Heart left ventricle (tissue), 16 donors: ENCODE measurements around the gene ZDHHC24. TPM values are rescaled to one million over a fixed set of nuclear protein-coding genes. Genes with fewer than 3 reads are reported as not detected.
A peak's percentile ranks its signal among the peaks of the same experiment; 100 is the strongest.

Source experiments
- ATAC-seq, 4 donors: fragments of 200-7000 bp; cut with Tn5 transposase; one replicate each; pipeline ENCODE4 v1.9.1; 2020 to 2022; ENCODE audit warnings: moderate library complexity in 4 of 4, mild to moderate bottlenecking in 3 of 4, moderate number of reproducible peaks in 1 of 4
- DNase-seq, 5 donors: peaks; one replicate each; pipeline ENCODE4 v3.0.0-alpha.2; 2020
- H3K27ac ChIP-seq, 12 donors: fragments of 200-600 bp; sonication (generic) in 4 of 12; one replicate each; pipeline versions ENCODE4 v1.5.0 to v1.8.0; 2016 to 2022; ENCODE audit warnings: mild to moderate bottlenecking in 2 of 12
- H3K27me3 ChIP-seq, 9 donors: fragments of 200-600 bp; sonication (generic) in 2 of 9; one replicate each; pipeline versions ENCODE4 v1.5.1 to v1.8.0; 2016 to 2022; ENCODE audit warnings: mild to moderate bottlenecking in 3 of 9
- H3K36me3 ChIP-seq, 9 donors: fragments of 200-600 bp; sonication (generic) in 2 of 9; one replicate each; pipeline versions ENCODE4 v1.5.0 to v1.8.0; 2018 to 2022; ENCODE audit warnings: mild to moderate bottlenecking in 2 of 9
- H3K4me1 ChIP-seq, 12 donors: fragments of 200-600 bp; sonication (generic) in 4 of 12; one replicate each; pipeline versions ENCODE4 v1.5.0 to v1.8.0; 2016 to 2022; ENCODE audit warnings: mild to moderate bottlenecking in 3 of 12
- H3K4me3 ChIP-seq, 12 donors: fragments of 200-600 bp; sonication (generic) in 4 of 12; one replicate each; pipeline versions ENCODE4 v1.5.0 to v1.8.0; 2017 to 2022; ENCODE audit warnings: mild to moderate bottlenecking in 9 of 12, moderate library complexity in 4 of 12
- H3K9me3 ChIP-seq, 12 donors: fragments of 200-600 bp; sonication (generic) in 4 of 12; one replicate each; pipeline versions ENCODE4 v1.5.0 to v1.8.0; 2016 to 2022; ENCODE audit warnings: mild to moderate bottlenecking in 1 of 12
- POLR2A ChIP-seq, 2 donors: fragments of 450-650 bp; IDR thresholded peaks; one replicate each; pipeline ENCODE4 v1.6.1; 2017; ENCODE audit warnings: antibody characterized with exemption in 2 of 2, mild to moderate bottlenecking in 2 of 2, moderate library complexity in 2 of 2
- WGBS, 4 donors: extraction: QIAGEN DNeasy Blood & Tissue Kit in 2 of 4; methylation state at CpG; one replicate each; pipeline versions ENCODE4 v1.1.5 to v1.1.7; 2013 to 2018; 5-methylcytosine and 5-hydroxymethylcytosine counted together
- intact Hi-C, 10 donors: fragments of 100-400 bp; cut with DNase I; formaldehyde crosslinking; loops; one replicate each; pipeline versions ENCODE4 v1.11.1 to v1.14.2; 2022
- polyA plus RNA-seq, 2 donors: library from polyadenylated mRNA; stranded (reverse); fragments of 200-250 nt; gene quantifications; one replicate each; pipeline ENCODE4 v1.2.3, GENCODE V29; 2013
- total RNA-seq, 9 donors: library from RNA; depleted of rRNA in 2 of 9; stranded (reverse); fragments of >200 nt in 2 of 9; fragmentation: NEBNext Ultra II Directional in 3 of 9; extraction: Animal tissue kit (Norgen Biotek cat#: 25700) in 3 of 9; gene quantifications; one replicate each; pipeline versions ENCODE4 v1.1.0 to v1.2.4, GENCODE V29; 2016 to 2023
- TF ChIP-seq, protein P1 (sequence below), 12 donors: fragments of 200-600 bp; sonication (generic) in 4 of 12; IDR thresholded peaks; one replicate each; pipeline versions ENCODE4 v1.5.0 to v1.8.0; 2018 to 2022; ENCODE audit warnings: antibody characterized with exemption in 12 of 12, mild to moderate bottlenecking in 5 of 12
- donor health status: ischemic (EF 13 %, LVEDD 7.1; RV severe dilation, severe dysfunction).
- donor health status: healthy with polysubstance abuse.
- donor health status: DM: no; HTN: yes; CAD: no.
- donor health status: DM: no; HTN: no; CAD: no.
- donor health status: ischemic (EF 25% LVEDD 6.9; RV normal size, moderate dysfunction).
- donor health status: ischemic (EF 25% LVEDD 5.7; RV mildly dilated, moderate dysfunction).
- donor health status: healthy.
- donor health status: DM: yes; HTN: yes; CAD: no.
- donor health status: ischemic (EF 35%, LVEDD 5.7; RV mildly dilated, moderate dysfunction).
- donor health status: nonischemic (EF 11% LVEDD 7.7; RV severe dilation, severe dysfunction).
- donor health status: DM: yes; HTN: yes; CAD: no.
- donor health status: PGD.
- donor health status: ischemic (EF 29% LVEDD 5.4; RV normal size, mild dysfunction).
- donor health status: nonischemic (EF 23%, LVEDD 6.1; RV moderate dilation, normal function).

Gene ZDHHC24
- total and polyA plus RNA-seq, 11 donors: 5.1 to 13.2 (median 6.7) TPM

DNA sequence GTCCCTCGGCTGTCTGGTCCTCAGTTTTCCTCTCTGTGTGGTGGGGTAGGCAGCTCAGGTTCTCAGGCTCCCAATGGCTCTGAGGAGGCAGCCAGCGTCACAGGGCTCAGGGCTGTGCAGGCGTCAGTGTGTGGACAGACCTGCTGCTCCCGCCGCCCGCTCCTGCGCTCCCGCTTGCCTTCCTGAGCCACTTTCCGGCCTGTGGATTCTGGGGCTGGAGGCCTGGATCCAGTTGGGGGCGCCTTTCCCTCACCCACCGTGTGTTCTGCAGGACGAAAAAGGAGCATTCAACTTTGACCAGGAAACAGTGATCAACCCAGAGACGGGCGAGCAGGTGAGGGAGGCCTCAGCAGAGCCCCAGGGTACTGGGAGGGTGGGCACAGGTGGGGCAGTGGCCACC lies 50.9 kb downstream of the ZDHHC24 start:
- H3K27me3 ChIP-seq: no peaks in the 10 kb centered on the region
- no peak overlapping the region for H3K4me3 ChIP-seq
- DNase-seq: peak in 1 of 5 donors; percentile 5
- TF ChIP-seq, protein P1, sequence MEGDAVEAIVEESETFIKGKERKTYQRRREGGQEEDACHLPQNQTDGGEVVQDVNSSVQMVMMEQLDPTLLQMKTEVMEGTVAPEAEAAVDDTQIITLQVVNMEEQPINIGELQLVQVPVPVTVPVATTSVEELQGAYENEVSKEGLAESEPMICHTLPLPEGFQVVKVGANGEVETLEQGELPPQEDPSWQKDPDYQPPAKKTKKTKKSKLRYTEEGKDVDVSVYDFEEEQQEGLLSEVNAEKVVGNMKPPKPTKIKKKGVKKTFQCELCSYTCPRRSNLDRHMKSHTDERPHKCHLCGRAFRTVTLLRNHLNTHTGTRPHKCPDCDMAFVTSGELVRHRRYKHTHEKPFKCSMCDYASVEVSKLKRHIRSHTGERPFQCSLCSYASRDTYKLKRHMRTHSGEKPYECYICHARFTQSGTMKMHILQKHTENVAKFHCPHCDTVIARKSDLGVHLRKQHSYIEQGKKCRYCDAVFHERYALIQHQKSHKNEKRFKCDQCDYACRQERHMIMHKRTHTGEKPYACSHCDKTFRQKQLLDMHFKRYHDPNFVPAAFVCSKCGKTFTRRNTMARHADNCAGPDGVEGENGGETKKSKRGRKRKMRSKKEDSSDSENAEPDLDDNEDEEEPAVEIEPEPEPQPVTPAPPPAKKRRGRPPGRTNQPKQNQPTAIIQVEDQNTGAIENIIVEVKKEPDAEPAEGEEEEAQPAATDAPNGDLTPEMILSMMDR (IDR thresholded peaks at IDR 0.05): no peak
- TF ChIP-seq POLR2A (IDR thresholded peaks at IDR 0.05): no peak
- H3K27ac ChIP-seq: no peak overlapping the region
- H3K36me3 ChIP-seq: peaks cover 0 to 85% (median 32%) of the 10 kb centered on the region in 9 donors
- 80 to 91% (median 87%) methylated on average over 8 to 14 of the region's 14 CpGs for WGBS, 4 donors
- no peaks in the 10 kb centered on the region for H3K4me1 ChIP-seq
- H3K9me3 ChIP-seq: no peaks in the 10 kb centered on the region
- ATAC-seq: no peak
- intact Hi-C loops: no loop called here

DNA sequence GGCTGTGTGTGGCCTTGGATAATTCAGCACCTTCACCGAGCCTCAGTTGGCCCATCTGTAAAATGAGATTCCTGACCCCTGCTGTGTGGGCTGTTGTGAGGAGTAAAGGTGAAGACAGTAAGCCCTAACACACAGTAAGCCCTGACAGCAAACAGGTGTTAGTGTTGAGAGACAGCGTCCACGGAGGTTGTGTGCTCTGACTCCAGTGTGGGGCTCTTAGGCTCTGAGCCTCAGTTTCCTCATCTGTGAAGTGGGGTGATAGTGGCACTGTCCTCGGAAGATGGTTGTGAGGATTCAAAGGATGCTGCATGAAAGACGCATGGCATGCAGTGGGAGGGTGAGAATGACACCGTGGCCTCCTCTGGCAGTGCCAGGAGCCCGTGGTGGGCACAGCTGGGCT lies 51.4 kb downstream of the ZDHHC24 start:
- Histone ChIP-seq H3K36me3 (peaks cover 0 to 85% (median 31%) of the 10 kb centered on the region in 9 donors), H3K4me3 (no peak overlapping the region), H3K27ac (no peak overlapping the region), H3K27me3 (no peaks in the 10 kb centered on the region), H3K4me1 (no peaks in the 10 kb centered on the region), H3K9me3 (no peaks in the 10 kb centered on the region)
- DNase-seq: peak in 1 of 5 donors; percentile 9
- intact Hi-C loops: no loop called here
- TF ChIP-seq, protein P1 (IDR thresholded peaks at IDR 0.05): no peak
- no peak for TF ChIP-seq POLR2A (IDR thresholded peaks at IDR 0.05)
- ATAC-seq: no peak
- WGBS, 4 donors: 87 to 94% (median 93%) methylated on average over 7 of the region's 7 CpGs

DNA sequence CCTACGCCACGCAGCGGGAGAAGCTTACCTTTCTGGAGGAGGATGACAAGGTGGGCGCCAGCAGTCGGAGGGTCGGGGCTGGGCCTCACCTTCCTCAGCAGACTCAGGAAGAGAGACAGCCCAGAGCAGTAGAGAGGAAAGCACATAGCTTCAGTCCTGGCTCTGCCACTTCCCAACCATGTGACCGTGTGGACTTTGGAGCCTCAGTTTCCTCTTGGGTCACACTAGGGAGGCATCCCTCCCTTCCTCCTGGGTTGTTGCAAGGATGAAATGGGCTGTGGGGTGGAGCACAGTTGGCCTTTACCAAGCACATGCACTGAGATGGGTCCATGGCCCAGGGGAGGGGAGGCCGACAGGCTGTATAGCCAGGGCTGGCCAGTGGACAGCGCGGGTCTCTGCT lies 52.7 kb downstream of the ZDHHC24 start:
- Histone ChIP-seq H3K27ac (no peak overlapping the region), H3K27me3 (no peaks in the 10 kb centered on the region), H3K4me1 (no peaks in the 10 kb centered on the region), H3K4me3 (no peak overlapping the region), H3K9me3 (no peaks in the 10 kb centered on the region), H3K36me3 (peaks cover 0 to 83% (median 27%) of the 10 kb centered on the region in 9 donors)
- DNase-seq (peak in 1 of 5 donors; percentile 25), ATAC-seq (peak in 1 of 4 donors; percentile 17)
- TF ChIP-seq POLR2A (IDR thresholded peaks at IDR 0.05): no peak
- TF ChIP-seq, protein P1 (IDR thresholded peaks at IDR 0.05): no peak
- intact Hi-C loops: loop anchor here in 1 of 10 donors (2.0 kb wide), 1 partner anchor 20 kb away; no protein-coding TSS in a partner anchor
- WGBS, 4 donors: 93 to 100% (median 96%) methylated on average over 7 to 10 of the region's 10 CpGs

DNA sequence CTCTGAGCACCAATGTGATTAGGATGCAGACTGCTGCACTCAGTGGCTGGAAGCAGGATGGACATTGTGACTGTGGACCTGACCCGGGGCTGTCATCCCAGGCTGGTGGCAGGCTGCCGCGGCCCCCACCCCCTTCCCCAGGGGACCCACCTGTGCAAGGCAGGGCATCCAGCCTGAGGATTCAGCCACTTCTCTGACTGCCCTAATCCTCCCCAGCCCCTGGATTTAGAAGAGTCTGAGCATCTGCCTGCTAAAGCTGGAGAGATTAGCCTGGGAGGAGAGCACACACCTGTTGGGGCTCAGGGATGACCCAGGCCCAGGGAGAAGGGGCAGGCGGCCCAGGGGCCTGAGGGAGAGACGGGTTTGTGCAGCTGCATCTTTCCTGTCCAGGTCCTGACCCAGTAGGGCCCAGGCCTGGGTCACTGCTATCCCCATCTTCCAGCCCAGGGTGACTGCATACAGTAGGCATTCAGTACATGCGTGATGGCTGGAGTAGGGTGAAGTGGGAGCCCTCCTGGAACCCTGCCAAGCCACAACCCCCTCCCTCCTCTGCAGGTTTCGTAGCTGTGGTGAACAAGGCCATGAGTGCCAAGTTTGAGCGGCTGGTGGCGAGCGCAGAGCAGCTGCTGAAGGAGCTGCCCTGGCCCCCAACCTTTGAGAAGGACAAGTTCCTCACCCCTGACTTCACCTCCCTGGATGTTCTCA lies 53.5 kb downstream of the ZDHHC24 start:
- no peak for TF ChIP-seq POLR2A (IDR thresholded peaks at IDR 0.05)
- TF ChIP-seq, protein P1 (IDR thresholded peaks at IDR 0.05): no peak

More for the DNA sequence above, 53.5 kb downstream of the ZDHHC24 start:
- no peak overlapping the region for H3K27ac ChIP-seq
- H3K4me3 ChIP-seq: no peak overlapping the region
- no peaks in the 10 kb centered on the region for H3K4me1 ChIP-seq
- peak in 1 of 5 donors; percentile 25 for DNase-seq
- ATAC-seq: no peak
- H3K9me3 ChIP-seq: no peaks in the 10 kb centered on the region
- intact Hi-C loops: loop anchor here in 1 of 10 donors (2.0 kb wide), 1 partner anchor 20 kb away; no protein-coding TSS in a partner anchor
- H3K36me3 ChIP-seq: peaks cover 0 to 83% (median 25%) of the 10 kb centered on the region in 9 donors
- 89 to 98% (median 93%) methylated on average over 6 to 10 of the region's 10 CpGs for WGBS, 4 donors
- H3K27me3 ChIP-seq: no peaks in the 10 kb centered on the region
